SK-N-SH (cell line): ENCODE measurements around the gene TRAM2. TPM values are rescaled to one million over a fixed set of nuclear protein-coding genes. Genes with fewer than 3 reads are reported as not detected.

ENCODE experiments used
- CTCF ChIA-PET: fragments of 300-600, 350-600 bp; formaldehyde crosslinking; extraction: SDS; loops from one replicate; lab custom pipeline; 2021; lab: Yijun Ruan, JAX
- POLR2A ChIA-PET: fragments of 350-600 bp; sonication (Branson Sonifier 250); formaldehyde crosslinking; extraction: SDS; loops from one replicate; lab custom pipeline; 2020; ENCODE audit warnings: antibody characterized with exemption, inconsistent platforms; lab: Yijun Ruan, JAX
- DNase-seq: peaks from one replicate; pipeline ENCODE4 v3.0.0; 2012
- H2AFZ ChIP-seq: fragments of 200-600 bp; sonication (generic); 2 replicates; pipeline ENCODE4 v1.8.1; 2016; ENCODE audit warnings: antibody characterized with exemption, mild to moderate bottlenecking, low read depth
- H3F3A ChIP-seq: fragments of 200-600 bp; sonication (generic); replicated peaks from 2 replicates; pipeline ENCODE3; 2016; ENCODE audit warnings: antibody characterized with exemption, mild to moderate bottlenecking; ENCODE audit not compliant: insufficient read depth
- H3K27ac ChIP-seq, 2 experiments: fragments of 200-500 bp in 1 of 2; fragments of 200-600 bp in 1 of 2; sonication (Bioruptor generic) in 1 of 2; sonication (generic), shearing (Covaris generic) in 1 of 2; 2 replicates each; pipeline versions ENCODE4 v1.5.1 to v1.6.1; 2014 to 2016; ENCODE audit warnings: low read depth in 2 of 2, inconsistent platforms in 1 of 2, low read length in 1 of 2, mild to moderate bottlenecking in 1 of 2, mixed read lengths in 1 of 2
- H3K27me3 ChIP-seq: fragments of 200-600 bp; sonication (generic), shearing (Covaris generic); 2 replicates; pipeline ENCODE4 v1.6.1; 2016; ENCODE audit warnings: mixed run types; ENCODE audit not compliant: insufficient read depth
- H3K36me3 ChIP-seq, 2 experiments: fragments of 200-500 bp in 1 of 2; fragments of 200-600 bp in 1 of 2; sonication (Bioruptor generic) in 1 of 2; sonication (generic) in 1 of 2; replicated peaks in 1 of 2; 2 replicates each; pipeline versions ENCODE3 to v1.5.1; 2014 to 2016; ENCODE audit warnings: low read length in 1 of 2, mild to moderate bottlenecking in 1 of 2; ENCODE audit not compliant: insufficient read depth in 2 of 2, control insufficient read depth in 1 of 2
- H3K4me1 ChIP-seq, 2 experiments: fragments of 200-500 bp in 1 of 2; fragments of 200-600 bp in 1 of 2; sonication (Bioruptor generic) in 1 of 2; sonication (generic), shearing (Covaris generic) in 1 of 2; 2 replicates each; pipeline versions ENCODE4 v1.5.1 to v1.6.1; 2014 to 2016; ENCODE audit warnings: low read depth in 1 of 2, low read length in 1 of 2, mixed run types in 1 of 2; ENCODE audit not compliant: insufficient read depth in 2 of 2, control insufficient read depth in 1 of 2
- H3K4me2 ChIP-seq: fragments of 200-600 bp; sonication (generic), shearing (Covaris generic); 2 replicates; pipeline ENCODE4 v1.6.1; 2017; ENCODE audit warnings: mixed run types
- H3K4me3 ChIP-seq, 2 experiments: fragments of 200-500 bp in 1 of 2; fragments of 200-600 bp in 1 of 2; sonication (Bioruptor generic) in 1 of 2; sonication (generic), shearing (Covaris generic) in 1 of 2; 2 replicates each; pipeline versions ENCODE4 v1.5.1 to v1.8.1; 2014 to 2016; ENCODE audit warnings: low read depth in 2 of 2, inconsistent platforms in 1 of 2, low read length in 1 of 2, mild to moderate bottlenecking in 1 of 2, mixed read lengths in 1 of 2, moderate library complexity in 1 of 2
- H3K79me2 ChIP-seq: fragments of 200-600 bp; sonication (generic); 2 replicates; pipeline ENCODE4 v1.8.1; 2017; ENCODE audit warnings: mild to moderate bottlenecking; ENCODE audit not compliant: insufficient read depth
- H3K9ac ChIP-seq: fragments of 200-600 bp; sonication (generic); 2 replicates; pipeline ENCODE4 v1.6.1; 2017; ENCODE audit warnings: mixed run types
- H3K9me2 ChIP-seq: fragments of 200-600 bp; sonication (generic); 2 replicates; pipeline ENCODE4 v1.6.1; 2017; ENCODE audit warnings: mixed run types
- H3K9me3 ChIP-seq: fragments of 200-600 bp; sonication (generic); 2 replicates; pipeline ENCODE4 v1.6.1; 2017; ENCODE audit warnings: mixed run types, mild to moderate bottlenecking, moderate library complexity
- H4K20me1 ChIP-seq: fragments of 200-600 bp; sonication (generic); 2 replicates; pipeline ENCODE4 v1.6.1; 2017; ENCODE audit warnings: mild to moderate bottlenecking, mixed run types; ENCODE audit not compliant: insufficient read depth
- EZH2phosphoT487 ChIP-seq: fragments of 200-600 bp; sonication (generic); IDR thresholded peaks from 2 replicates; pipeline ENCODE4 v1.6.1; 2017; ENCODE audit warnings: low read depth, mixed run types, mild to moderate bottlenecking, antibody characterized with exemption, moderate library complexity, borderline replicate concordance
- FOSL2 ChIP-seq: IDR thresholded peaks from 2 replicates; pipeline ENCODE4 v1.4.0; 2012; ENCODE audit warnings: low read depth, mild to moderate bottlenecking, moderate library complexity, borderline replicate concordance
- JUND ChIP-seq: IDR thresholded peaks from 2 replicates; pipeline ENCODE4 v1.4.0; 2012
- MXI1 ChIP-seq: IDR thresholded peaks from 2 replicates; pipeline ENCODE4 v1.6.1; 2012; ENCODE audit warnings: mild to moderate bottlenecking, low read depth, low read length, improper control_type of control experiment
- NFIC ChIP-seq: IDR thresholded peaks from 2 replicates; pipeline ENCODE4 v1.4.0; 2012; ENCODE audit warnings: borderline replicate concordance
- POLR2AphosphoS5 ChIP-seq: IDR thresholded peaks from 2 replicates; pipeline ENCODE4 v1.6.1; 2012; ENCODE audit warnings: low read depth, low read length
- REST ChIP-seq: IDR thresholded peaks from 2 replicates; pipeline ENCODE4 v1.6.1; 2012; ENCODE audit warnings: mild to moderate bottlenecking, low read depth, low read length, moderate library complexity
- RFX5 ChIP-seq: IDR thresholded peaks from 2 replicates; pipeline ENCODE4 v1.6.1; 2012; ENCODE audit warnings: mild to moderate bottlenecking, improper control_type of control experiment, low read length
- RXRA ChIP-seq: IDR thresholded peaks from 2 replicates; pipeline ENCODE4 v1.4.0; 2012; ENCODE audit warnings: low read depth, mild to moderate bottlenecking, borderline replicate concordance
- SIN3A ChIP-seq: IDR thresholded peaks from 2 replicates; pipeline ENCODE4 v1.6.1; 2012; ENCODE audit warnings: low read depth, mild to moderate bottlenecking, low read length, moderate library complexity, borderline replicate concordance
- SMC3 ChIP-seq: IDR thresholded peaks from 2 replicates; pipeline ENCODE4 v1.6.1; 2012; ENCODE audit warnings: low read depth, low read length, improper control_type of control experiment
- TCF12 ChIP-seq: IDR thresholded peaks from 2 replicates; pipeline ENCODE4 v1.4.0; 2012
- TEAD4 ChIP-seq: IDR thresholded peaks from 2 replicates; pipeline ENCODE4 v1.4.0; 2012; ENCODE audit warnings: mild to moderate bottlenecking, borderline replicate concordance; ENCODE audit not compliant: insufficient read depth
- USF1 ChIP-seq: IDR thresholded peaks from 2 replicates; pipeline ENCODE4 v1.4.0; 2012; ENCODE audit warnings: low read depth, borderline replicate concordance
- ZBTB33 ChIP-seq: IDR thresholded peaks from 2 replicates; pipeline ENCODE4 v1.4.0; 2012; ENCODE audit warnings: low read depth, borderline replicate concordance
- WGBS: methylation state at CpG from one replicate; pipeline ENCODE4 v1.1.6; 2017; ENCODE audit warnings: low lambda C conversion rate; 5-methylcytosine and 5-hydroxymethylcytosine counted together
- polyA plus RNA-seq, 3 experiments: library from polyadenylated mRNA; depleted of rRNA; stranded (reverse); fragments of >200 nt; gene quantifications; 2 replicates each; pipeline ENCODE4 v1.2.3, GENCODE V29; 2012

TRAM2 gene
- polyA plus RNA-seq, 1 of the 3 experiments (the other 2 are of a cell fraction) = 26.4 TPM

- Histone ChIP-seq H3K27me3 (no peaks in the 10 kb centered on the region), H3K79me2 (no peaks in the 10 kb centered on the region), H3K4me1 (no peaks in the 10 kb centered on the region; a peak in 2 of 4 replicates), H3K36me3 (peaks cover 7 to 24% of the 10 kb centered on the region in 2 experiments), H3K4me2 (no peak overlapping the region), H3K4me3 (no peak overlapping the region), H3K9me2 (no peaks in the 10 kb centered on the region), H3K9ac (no peak overlapping the region), H3K9me3 (no peaks in the 10 kb centered on the region), H4K20me1 (no peaks in the 10 kb centered on the region), H2AFZ (no peak overlapping the region), H3F3A (peaks cover 13% of the 10 kb centered on the region)
- 84% methylated on average over 7 of the region's 7 CpGs for WGBS
- CTCF ChIA-PET = interaction anchor here (0.6 to 1.0 kb wide), 2 partner anchors 26 to 107 kb away, joined by 3 read pairs; no protein-coding TSS in a partner anchor
- POLR2A ChIA-PET = no interaction called here
- DNase-seq = no peak
- TF ChIP-seq MXI1 (no peak), EZH2phosphoT487 (no peak), TCF12 (no peak), FOSL2 (no peak), NFIC (no peak), TEAD4 (no peak)
- TF ChIP-seq, all 33 proteins: peak for 0
- H3K27ac ChIP-seq = no peak overlapping the region
Observed at GRCh38 chr6:52482903-52483670, 93.8 kb downstream of the TRAM2 start.

- H3K4me1 ChIP-seq = no peaks in the 10 kb centered on the region
- H3K36me3 ChIP-seq = peaks cover 7 to 26% of the 10 kb centered on the region in 2 experiments
- no peaks in the 10 kb centered on the region for H4K20me1 ChIP-seq
- no peak overlapping the region for H3K4me3 ChIP-seq
- 92% methylated on average over 2 of the region's 2 CpGs for WGBS
- TF ChIP-seq POLR2AphosphoS5 = no peak
- TF ChIP-seq MXI1 = no peak
- DNase-seq = no peak
- CTCF ChIA-PET = no interaction called here
- no peak overlapping the region for H3K4me2 ChIP-seq
- POLR2A ChIA-PET = no interaction called here
- no peaks in the 10 kb centered on the region for H3K9me3 ChIP-seq
- no peaks in the 10 kb centered on the region for H3K27me3 ChIP-seq
- H3K27ac ChIP-seq = no peak overlapping the region
- H2AFZ ChIP-seq = no peak overlapping the region
- no peaks in the 10 kb centered on the region for H3K79me2 ChIP-seq
- peaks cover 3% of the 10 kb centered on the region for H3F3A ChIP-seq
- no peak overlapping the region for H3K9ac ChIP-seq
- H3K9me2 ChIP-seq = no peaks in the 10 kb centered on the region; the same call in 1 of the 2 replicates
Observed at GRCh38 chr6:52475307-52475706, 101.6 kb downstream of the TRAM2 start.

- no peak overlapping the region for H3K9ac ChIP-seq
- no peaks in the 10 kb centered on the region for H3K27me3 ChIP-seq
- WGBS = over 99% methylated on average over 4 of the region's 4 CpGs
- no peaks in the 10 kb centered on the region for H3K79me2 ChIP-seq
- CTCF ChIA-PET = no interaction called here
- no peak for DNase-seq
- H3K9me3 ChIP-seq = no peaks in the 10 kb centered on the region
- H3K4me3 ChIP-seq = no peak overlapping the region
- H3K4me1 ChIP-seq = no peaks in the 10 kb centered on the region
- H3F3A ChIP-seq = peaks cover 3% of the 10 kb centered on the region
- POLR2A ChIA-PET = no interaction called here
- H3K27ac ChIP-seq = no peak overlapping the region
- no peaks in the 10 kb centered on the region; the same call in 1 of the 2 replicates for H3K9me2 ChIP-seq
- H4K20me1 ChIP-seq = no peaks in the 10 kb centered on the region
- H3K36me3 ChIP-seq = peaks cover 2 to 21% of the 10 kb centered on the region in 2 experiments
- no peak overlapping the region for H3K4me2 ChIP-seq
- no peak overlapping the region for H2AFZ ChIP-seq
- no peak for TF ChIP-seq TCF12
- no peak for TF ChIP-seq RFX5
- no peak for TF ChIP-seq SIN3A
- TF ChIP-seq RXRA = no peak
- TF ChIP-seq JUND = no peak
- TF ChIP-seq REST = no peak
- no peak for TF ChIP-seq SMC3
- TF ChIP-seq USF1 = no peak
- no peak for TF ChIP-seq ZBTB33
Observed at GRCh38 chr6:52474173-52474572, 102.7 kb downstream of the TRAM2 start.
